Activated T-cell treated with anti-CD3 and anti-CD28 coated beads for 48 hours (primary cell): ENCODE measurements around the gene PGAP6.
"Not testable (repeated sequence)": the region's sequence is repeated elsewhere in the genome, so short reads cannot be mapped to it uniquely, and the experiment has no call there.

Experiments
- DNase-seq: peaks from one replicate; pipeline ENCODE4 v3.0.0-alpha.2; 2020; ENCODE audit warnings: low read depth

The PGAP6 gene

GRCh38 chr16:379183-379960, 2.4 kb downstream of the PGAP6 start:
- no peak for DNase-seq

GRCh38 chr16:378821-379182, 3.0 kb downstream of the PGAP6 start:
- DNase-seq = no peak

- DNase-seq = not testable (repeated sequence)
Observed at GRCh38 chr16:378113-378820, 3.5 kb downstream of the PGAP6 start.

GRCh38 chr16:377419-377951, 4.3 kb downstream of the PGAP6 start:
- no peak for DNase-seq

GRCh38 chr16:376817-377418, 4.9 kb downstream of the PGAP6 start:
- DNase-seq = no peak

- DNase-seq = no peak
Observed at GRCh38 chr16:375927-376816, 5.6 kb downstream of the PGAP6 start.

- no peak for DNase-seq
Observed at GRCh38 chr16:375212-375611, 6.6 kb downstream of the PGAP6 start.

GRCh38 chr16:374616-374926, 7.2 kb downstream of the PGAP6 start:
- no peak for DNase-seq

- DNase-seq = no peak
Observed at GRCh38 chr16:373848-374615, 7.7 kb downstream of the PGAP6 start.

- DNase-seq = no peak
Observed at GRCh38 chr16:373020-373598, 8.7 kb downstream of the PGAP6 start.

GRCh38 chr16:372302-372983, 9.3 kb downstream of the PGAP6 start:
- DNase-seq = no peak

- DNase-seq = no peak
Observed at GRCh38 chr16:371515-372301, 10.1 kb downstream of the PGAP6 start.

GRCh38 chr16:370979-371514, 10.7 kb downstream of the PGAP6 start:
- DNase-seq = no peak

GRCh38 chr16:370443-370842, 11.3 kb downstream of the PGAP6 start, which contains the start of gene MRPL28:
MRPL28 (minus strand) TSS chr16:370538; CDS start chr16:370218, 320 bp downstream.
- DNase-seq = peak; percentile 91

- no peak for DNase-seq
Observed at GRCh38 chr16:369866-370436, 11.8 kb downstream of the PGAP6 start.

GRCh38 chr16:369275-369865, 12.4 kb downstream of the PGAP6 start:
- no peak for DNase-seq

GRCh38 chr16:368388-369158, 13.2 kb downstream of the PGAP6 start:
- DNase-seq = no peak
